Neural cell (in vitro differentiated cells): ENCODE data around the gene GSG1.

ENCODE experiments used
- CTCF ChIP-seq: fragments of 450-650 bp; IDR thresholded peaks from 2 replicates; pipeline ENCODE4 v1.5.1; 2014; ENCODE audit warnings: antibody characterized with exemption, mild to moderate bottlenecking, moderate library complexity; ENCODE audit not compliant: poor library complexity, severe bottlenecking
- EP300 ChIP-seq: fragments of 450-650 bp; conservative IDR thresholded peaks from 2 replicates; pipeline ENCODE4 v1.6.1; 2014; ENCODE audit warnings: antibody characterized with exemption, mild to moderate bottlenecking, moderate library complexity; ENCODE audit not compliant: poor library complexity, severe bottlenecking
- EZH2 ChIP-seq: fragments of 200-600, 300-800 bp; shearing (Covaris generic), sonication (generic); IDR thresholded peaks from 2 replicates; pipeline ENCODE4 v1.6.1; 2014; ENCODE audit warnings: antibody characterized with exemption, low read length, borderline replicate concordance, mild to moderate bottlenecking; ENCODE audit not compliant: insufficient read depth, poor library complexity, severe bottlenecking
- MXI1 ChIP-seq: fragments of 450-650 bp; conservative IDR thresholded peaks from 2 replicates; pipeline ENCODE4 v1.6.1; 2014; ENCODE audit warnings: antibody characterized with exemption, mild to moderate bottlenecking; ENCODE audit not compliant: poor library complexity, severe bottlenecking
- POLR2AphosphoS5 ChIP-seq: IDR thresholded peaks from 2 replicates; pipeline ENCODE4 v1.6.1; 2012
- REST ChIP-seq: IDR thresholded peaks from 2 replicates; pipeline ENCODE4 v1.6.1; 2012; ENCODE audit warnings: borderline replicate concordance

- no peak for TF ChIP-seq POLR2AphosphoS5
- no peak for TF ChIP-seq CTCF
- no peak for TF ChIP-seq MXI1
- no peak for TF ChIP-seq REST
- TF ChIP-seq EZH2, result no peak
- no peak for TF ChIP-seq EP300
Observed at GRCh38 chr12:13112968-13113367, 9.5 kb upstream of the GSG1 start.
